ENCODE results near the gene ZBTB44. TPM values are rescaled to one million over a fixed set of nuclear protein-coding genes. Genes with fewer than 3 reads are reported as not detected.
A peak's percentile ranks its signal among the peaks of the same experiment; 100 is the strongest.
"Not testable (repeated sequence)": the region's sequence is repeated elsewhere in the genome, so short reads cannot be mapped to it uniquely, and the experiment has no call there.

Gene ZBTB44
- total RNA-seq, 1 experiment from 2014 or later, result 37.1 TPM

- no peak for DNase-seq
- no peaks in the 10 kb centered on the region; the same call in 1 of the 2 replicates for H3K36me3 ChIP-seq (replicated peaks; ENCODE audit: control insufficient read depth, insufficient read depth, low read length)
- H3K4me3 ChIP-seq (ENCODE audit: insufficient read depth, low read depth, low read length), result no peak overlapping the region
- no peaks in the 10 kb centered on the region for H3K27me3 ChIP-seq (ENCODE audit: control insufficient read depth, insufficient read depth, low read length)
Measured at GRCh38 chr11:130249371-130249770, 65.3 kb downstream of the ZBTB44 start.

DNA sequence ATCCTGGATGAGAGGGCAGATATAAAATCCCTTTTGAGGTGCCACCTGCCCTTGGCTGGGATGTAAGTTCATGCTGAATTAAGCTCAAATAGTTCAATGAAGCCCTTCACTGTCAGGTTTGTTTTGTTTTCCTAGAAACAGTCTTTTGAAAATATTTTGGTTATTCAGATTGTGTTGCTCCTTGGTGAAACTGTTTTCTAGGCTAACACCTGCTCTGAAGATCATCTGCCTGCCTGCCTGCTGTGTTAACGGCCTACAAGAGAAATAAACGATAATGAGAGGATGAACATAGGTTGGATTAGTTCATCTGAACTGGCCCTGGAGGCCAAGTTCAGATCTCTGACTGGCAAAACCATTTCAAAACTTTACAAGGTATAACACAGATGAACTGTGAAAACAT lies 67.4 kb downstream of the ZBTB44 start:
- H3K4me3 ChIP-seq (ENCODE audit: insufficient read depth, low read depth, low read length), result no peak overlapping the region
- H3K36me3 ChIP-seq (replicated peaks; ENCODE audit: control insufficient read depth, insufficient read depth, low read length), result no peaks in the 10 kb centered on the region; the same call in 1 of the 2 replicates
- no peak for DNase-seq
- no peaks in the 10 kb centered on the region for H3K27me3 ChIP-seq (ENCODE audit: control insufficient read depth, insufficient read depth, low read length)

DNA sequence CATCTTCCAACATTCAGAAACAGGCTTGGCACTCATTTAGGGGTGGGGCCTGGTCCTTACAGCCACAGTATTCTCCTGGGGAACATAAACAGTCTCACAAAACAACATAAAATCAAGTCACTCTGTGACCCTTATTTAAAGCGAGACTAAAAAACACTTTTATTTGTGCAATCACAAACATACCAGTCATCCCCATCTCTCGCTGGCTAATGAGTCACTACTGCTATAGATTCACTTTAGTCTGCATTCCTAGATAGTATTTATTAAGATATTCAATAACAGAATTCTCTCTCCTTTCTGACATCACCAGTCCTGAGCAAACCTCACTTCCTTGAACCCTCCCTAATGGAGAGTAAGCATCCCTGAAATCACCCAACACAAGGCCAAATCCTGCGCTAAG lies 68.0 kb downstream of the ZBTB44 start:
- DNase-seq, result no peak
- H3K27me3 ChIP-seq (ENCODE audit: control insufficient read depth, insufficient read depth, low read length), result no peaks in the 10 kb centered on the region

GRCh38 chr11:130246270-130246669 lies 68.4 kb downstream of the ZBTB44 start:
- no peaks in the 10 kb centered on the region for H3K27me3 ChIP-seq (ENCODE audit: control insufficient read depth, insufficient read depth, low read length)
- DNase-seq, result no peak
- H3K36me3 ChIP-seq (replicated peaks; ENCODE audit: control insufficient read depth, insufficient read depth, low read length), result no peaks in the 10 kb centered on the region; the same call in 1 of the 2 replicates
- H3K4me3 ChIP-seq (ENCODE audit: insufficient read depth, low read depth, low read length), result no peak overlapping the region

More for the DNA sequence above, 68.0 kb downstream of the ZBTB44 start:
- no peak overlapping the region for H3K4me3 ChIP-seq (ENCODE audit: insufficient read depth, low read depth, low read length)
- H3K36me3 ChIP-seq (replicated peaks; ENCODE audit: control insufficient read depth, insufficient read depth, low read length), result no peaks in the 10 kb centered on the region; the same call in 1 of the 2 replicates

DNA sequence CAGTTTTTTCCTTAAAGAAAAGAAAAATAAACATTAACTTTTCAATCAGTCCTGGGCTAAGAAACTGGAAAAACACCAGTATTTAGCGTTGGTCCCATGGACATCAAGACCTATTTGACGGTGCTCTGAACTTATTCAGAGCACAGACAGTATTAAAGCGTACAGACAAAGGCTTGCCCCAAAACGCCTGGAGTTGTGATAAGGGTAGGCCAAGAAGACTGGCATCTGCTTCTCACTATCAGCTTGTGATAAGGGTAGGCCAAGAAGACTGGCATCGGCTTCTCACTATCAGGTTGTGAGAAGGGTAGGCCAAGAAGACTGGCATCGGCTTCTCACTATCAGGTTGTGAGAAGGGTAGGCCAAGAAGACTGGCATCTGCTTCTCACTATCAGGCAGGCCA lies 69.3 kb downstream of the ZBTB44 start:
- H3K36me3 ChIP-seq (replicated peaks; ENCODE audit: control insufficient read depth, insufficient read depth, low read length); H3K27me3 ChIP-seq (ENCODE audit: control insufficient read depth, insufficient read depth, low read length); H3K4me3 ChIP-seq (ENCODE audit: insufficient read depth, low read depth, low read length); DNase-seq: not testable (repeated sequence)

- no peaks in the 10 kb centered on the region for H3K27me3 ChIP-seq (ENCODE audit: control insufficient read depth, insufficient read depth, low read length)
Measured at GRCh38 chr11:130244848-130245247, 69.9 kb downstream of the ZBTB44 start.

DNA sequence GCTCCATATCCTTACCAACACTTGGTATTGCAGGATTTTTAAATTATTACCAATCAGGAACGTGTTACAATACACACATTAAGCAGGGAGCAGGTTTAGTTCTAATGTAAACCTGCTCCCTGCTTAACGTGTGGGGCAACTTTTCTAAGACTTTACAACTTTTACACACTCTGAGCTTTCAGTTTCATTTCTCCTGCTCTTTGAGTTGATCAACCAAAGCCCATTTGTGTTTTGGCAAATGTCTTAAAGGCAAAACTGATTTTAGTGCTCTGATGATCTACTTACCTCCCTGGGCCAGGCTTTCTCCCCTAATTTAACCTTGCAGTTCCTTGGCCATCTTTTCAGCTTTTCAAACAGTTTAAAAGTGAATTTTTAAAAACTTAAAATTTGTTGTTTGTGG lies 70.9 kb downstream of the ZBTB44 start:
- Histone ChIP-seq H3K4me3 (ENCODE audit: insufficient read depth, low read depth, low read length) (no peak overlapping the region), H3K27me3 (ENCODE audit: control insufficient read depth, insufficient read depth, low read length) (no peaks in the 10 kb centered on the region), H3K36me3 (replicated peaks; ENCODE audit: control insufficient read depth, insufficient read depth, low read length) (peaks cover 2% of the 10 kb centered on the region)
- no peak for DNase-seq

More at GRCh38 chr11:130244848-130245247, 69.9 kb downstream of the ZBTB44 start:
- DNase-seq, result no peak
- Histone ChIP-seq H3K36me3 (replicated peaks; ENCODE audit: control insufficient read depth, insufficient read depth, low read length) (no peaks in the 10 kb centered on the region; the same call in 1 of the 2 replicates), H3K4me3 (ENCODE audit: insufficient read depth, low read depth, low read length) (no peak overlapping the region)

DNA sequence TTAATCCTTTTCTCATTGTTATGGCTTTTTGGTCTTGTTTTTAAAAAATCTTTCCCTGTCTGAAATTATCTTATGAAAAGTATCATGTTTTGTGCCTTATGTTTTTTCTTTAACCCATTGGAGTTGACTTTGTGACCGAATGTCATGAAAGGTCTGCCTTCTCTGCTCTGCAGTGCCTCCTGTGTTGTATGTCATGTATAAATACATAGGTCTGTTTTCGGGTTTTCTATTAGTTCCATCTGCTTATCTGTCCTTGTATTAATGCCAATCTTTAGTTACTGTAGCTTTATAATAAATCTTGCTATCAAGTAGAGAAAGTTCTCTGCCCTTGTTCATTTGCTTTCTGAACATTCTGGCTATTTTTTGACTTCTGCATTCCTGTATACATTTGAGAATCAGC lies 73.0 kb downstream of the ZBTB44 start:
- peaks cover 3% of the 10 kb centered on the region for H3K36me3 ChIP-seq (replicated peaks; ENCODE audit: control insufficient read depth, insufficient read depth, low read length)
- no peaks in the 10 kb centered on the region for H3K27me3 ChIP-seq (ENCODE audit: control insufficient read depth, insufficient read depth, low read length)
- DNase-seq, result no peak
- no peak overlapping the region for H3K4me3 ChIP-seq (ENCODE audit: insufficient read depth, low read depth, low read length)

GRCh38 chr11:130237282-130238006 lies 77.3 kb downstream of the ZBTB44 start:
- H3K36me3 ChIP-seq (replicated peaks; ENCODE audit: control insufficient read depth, insufficient read depth, low read length), result peaks cover 12% of the 10 kb centered on the region
- no peaks in the 10 kb centered on the region for H3K27me3 ChIP-seq (ENCODE audit: control insufficient read depth, insufficient read depth, low read length)
- H3K4me3 ChIP-seq (ENCODE audit: insufficient read depth, low read depth, low read length), result no peak overlapping the region
- DNase-seq, result no peak

DNA sequence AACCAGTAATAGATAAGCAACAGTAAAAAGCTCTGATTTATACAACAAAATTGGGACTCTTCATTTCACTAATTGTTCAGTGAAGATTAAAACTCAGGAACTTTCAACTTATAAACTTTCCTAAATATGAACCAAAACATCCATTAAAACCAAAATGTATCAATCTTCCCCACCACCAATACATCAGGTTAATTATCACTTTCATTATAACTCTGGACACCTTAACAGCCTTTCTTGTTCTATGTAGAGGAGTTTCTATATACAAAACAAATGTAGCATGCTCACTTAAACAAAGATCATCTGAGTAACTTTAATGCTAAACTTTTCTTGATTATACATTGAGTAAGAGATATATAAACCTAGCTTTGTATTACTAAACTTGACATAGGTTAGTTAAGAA lies 80.4 kb downstream of the ZBTB44 start:
- no peak overlapping the region for H3K4me3 ChIP-seq (ENCODE audit: insufficient read depth, low read depth, low read length)
- no peaks in the 10 kb centered on the region for H3K27me3 ChIP-seq (ENCODE audit: control insufficient read depth, insufficient read depth, low read length)
- DNase-seq, result no peak
- H3K36me3 ChIP-seq (replicated peaks; ENCODE audit: control insufficient read depth, insufficient read depth, low read length), result peaks cover 12% of the 10 kb centered on the region

DNA sequence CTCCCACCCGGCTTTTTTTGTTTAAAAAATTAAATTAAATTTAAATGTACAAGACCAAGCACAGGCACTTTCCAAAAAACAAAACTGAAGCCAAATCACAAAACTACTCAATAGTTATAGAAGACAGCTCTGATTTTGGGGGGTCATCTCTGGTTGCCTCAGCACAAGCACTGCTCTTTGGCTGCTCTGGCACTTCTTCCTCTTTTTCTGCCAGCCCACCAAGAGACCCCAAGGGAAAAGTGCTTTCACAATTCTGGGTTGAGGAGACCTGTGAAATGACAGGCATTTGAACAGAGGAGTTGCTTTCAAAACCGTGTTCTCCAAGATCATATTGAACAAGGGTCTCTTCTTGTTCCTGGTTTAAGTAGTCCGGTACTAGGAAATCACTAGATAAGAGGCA lies 80.8 kb downstream of the ZBTB44 start:
- not testable (repeated sequence) for H3K36me3 ChIP-seq (replicated peaks; ENCODE audit: control insufficient read depth, insufficient read depth, low read length); DNase-seq

GRCh38 chr11:130233486-130233885 lies 81.2 kb downstream of the ZBTB44 start:
- not testable (repeated sequence) for H3K36me3 ChIP-seq (replicated peaks; ENCODE audit: control insufficient read depth, insufficient read depth, low read length); H3K27me3 ChIP-seq (ENCODE audit: control insufficient read depth, insufficient read depth, low read length); H3K4me3 ChIP-seq (ENCODE audit: insufficient read depth, low read depth, low read length); DNase-seq

More for the DNA sequence above, 80.8 kb downstream of the ZBTB44 start:
- not testable (repeated sequence) for H3K4me3 ChIP-seq (ENCODE audit: insufficient read depth, low read depth, low read length); H3K27me3 ChIP-seq (ENCODE audit: control insufficient read depth, insufficient read depth, low read length)

DNA sequence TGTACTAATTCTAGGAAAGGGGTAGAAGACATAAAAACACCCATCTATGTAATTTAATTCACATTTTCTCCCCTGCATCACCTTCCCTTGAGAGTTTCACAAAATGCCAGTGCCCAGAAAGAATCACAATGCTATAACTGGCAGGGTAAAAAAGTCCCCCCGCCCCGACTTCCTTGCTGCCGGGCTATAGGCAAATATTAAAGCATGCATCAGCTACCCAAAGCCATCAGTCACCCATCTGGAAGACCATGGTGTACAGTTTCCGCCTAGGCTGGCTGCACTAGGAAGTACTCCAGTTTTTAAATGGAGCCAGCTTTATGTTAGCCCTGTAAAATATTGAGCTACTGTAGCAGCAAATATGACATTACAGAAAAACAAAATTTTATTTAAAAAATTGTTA lies 87.3 kb downstream of the ZBTB44 start:
- Histone ChIP-seq H3K36me3 (replicated peaks; ENCODE audit: control insufficient read depth, insufficient read depth, low read length) (no peaks in the 10 kb centered on the region), H3K27me3 (ENCODE audit: control insufficient read depth, insufficient read depth, low read length) (no peaks in the 10 kb centered on the region), H3K4me3 (ENCODE audit: insufficient read depth, low read depth, low read length) (no peak overlapping the region)
- DNase-seq, result no peak

DNA sequence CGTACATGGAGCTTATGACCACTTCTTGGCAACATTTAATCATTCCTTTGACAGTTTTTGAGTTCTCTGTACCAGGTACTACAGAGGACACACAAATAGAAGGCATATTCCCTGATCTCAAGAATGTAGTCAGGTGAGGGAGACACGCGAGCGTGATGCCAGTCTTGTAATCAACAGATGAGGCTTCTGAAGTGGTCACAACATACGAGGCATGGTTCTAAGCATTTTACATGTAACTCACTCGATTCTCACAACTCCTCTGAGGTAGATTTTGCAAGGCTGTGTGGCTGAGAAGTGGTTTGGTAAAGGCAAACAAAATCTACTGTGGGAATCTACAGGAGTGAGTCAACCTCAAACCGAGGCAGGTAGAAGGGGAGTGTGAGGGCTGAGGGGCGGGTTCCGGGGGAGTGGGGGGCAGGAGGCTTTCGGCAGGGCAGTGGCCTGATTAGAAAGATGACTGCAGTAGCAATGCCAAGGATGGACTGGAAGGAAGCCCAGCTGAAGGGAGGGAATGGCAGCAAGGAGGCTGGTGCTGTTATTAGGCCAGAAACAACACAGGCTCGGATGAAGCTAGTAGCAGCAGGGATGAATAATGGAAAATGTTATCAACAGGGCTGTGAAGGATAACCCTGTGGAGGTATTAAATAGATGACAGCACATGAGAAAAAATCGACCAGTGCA lies 91.3 kb downstream of the ZBTB44 start:
- Histone ChIP-seq H3K36me3 (replicated peaks; ENCODE audit: control insufficient read depth, insufficient read depth, low read length) (no peaks in the 10 kb centered on the region), H3K4me3 (ENCODE audit: insufficient read depth, low read depth, low read length) (no peak overlapping the region), H3K27me3 (ENCODE audit: control insufficient read depth, insufficient read depth, low read length) (no peaks in the 10 kb centered on the region)
- no peak for DNase-seq

GRCh38 chr11:130220311-130221035 lies 94.2 kb downstream of the ZBTB44 start:
- H3K4me3 ChIP-seq (ENCODE audit: insufficient read depth, low read depth, low read length), result no peak overlapping the region
- H3K27me3 ChIP-seq (ENCODE audit: control insufficient read depth, insufficient read depth, low read length), result no peaks in the 10 kb centered on the region
- no peaks in the 10 kb centered on the region for H3K36me3 ChIP-seq (replicated peaks; ENCODE audit: control insufficient read depth, insufficient read depth, low read length)
- DNase-seq, result peak; percentile 30
